PC-9 (cell line): ENCODE data around the gene SSB. TPM values are rescaled to one million over a fixed set of nuclear protein-coding genes. Genes with fewer than 3 reads are reported as not detected.
"Not testable (repeated sequence)": the region's sequence is repeated elsewhere in the genome, so short reads cannot be mapped to it uniquely, and the experiment has no call there.

Experiments
- BruUV-seq: library from RNA; stranded (reverse); fragments of 400-500 nt; replicated peaks from 2 replicates; lab custom pipeline; 2021; lab: Mats Ljungman, UMichigan
- CTCF ChIA-PET: fragments of 300-600 bp; sonication (Branson Sonifier 250); formaldehyde crosslinking; loops from one replicate; lab custom pipeline; 2022; ENCODE audit warnings: antibody characterized with exemption; lab: Charles Lee
- POLR2A ChIA-PET: fragments of 300-600 bp; sonication (Branson Sonifier 250); formaldehyde crosslinking; loops from one replicate; lab custom pipeline; 2022; ENCODE audit warnings: antibody characterized with exemption; ENCODE audit not compliant: unreplicated experiment; lab: Charles Lee
- DNase-seq, 2 experiments: peaks; one replicate each; pipeline versions ENCODE4 v3.0.0 to v3.0.0-alpha.2; 2015 to 2022; ENCODE audit warnings: mixed read lengths in 1 of 2
- H2AFZ ChIP-seq: fragments of 200-600 bp; sonication (generic); 2 replicates; pipeline ENCODE4 v1.8.1; 2017; ENCODE audit warnings: antibody characterized with exemption
- H3F3A ChIP-seq: fragments of 200-600 bp; sonication (generic); 2 replicates; pipeline ENCODE4 v1.8.1; 2017; ENCODE audit warnings: antibody characterized with exemption, mild to moderate bottlenecking, low read depth; ENCODE audit not compliant: insufficient read depth
- H3K27ac ChIP-seq: fragments of 200-600 bp; sonication (generic); 2 replicates; pipeline ENCODE4 v1.6.1; 2016; ENCODE audit warnings: mixed run types
- H3K27me3 ChIP-seq: fragments of 200-600 bp; sonication (generic); 2 replicates; pipeline ENCODE4 v1.6.1; 2016; ENCODE audit warnings: low read depth, mixed run types; ENCODE audit not compliant: insufficient read depth
- H3K36me3 ChIP-seq: fragments of 200-600 bp; sonication (generic); 2 replicates; pipeline ENCODE4 v1.6.1; 2016; ENCODE audit warnings: low read depth, mixed run types
- H3K4me1 ChIP-seq: fragments of 200-600 bp; sonication (generic); replicated peaks from 2 replicates; pipeline ENCODE4 v1.6.1; 2016; ENCODE audit warnings: mixed run types; ENCODE audit not compliant: insufficient read depth
- H3K4me2 ChIP-seq: fragments of 200-600 bp; sonication (generic); 2 replicates; pipeline ENCODE4 v1.6.1; 2017; ENCODE audit warnings: mixed run types
- H3K4me3 ChIP-seq: fragments of 200-600 bp; sonication (generic); 2 replicates; pipeline ENCODE4 v1.6.1; 2016; ENCODE audit warnings: mixed run types
- H3K79me2 ChIP-seq: fragments of 200-600 bp; sonication (generic); 2 replicates; pipeline ENCODE4 v1.6.1; 2017; ENCODE audit warnings: low read depth, mixed run types
- H3K9me2 ChIP-seq: fragments of 200-600 bp; sonication (generic); 2 replicates; pipeline ENCODE4 v1.8.1; 2017; ENCODE audit warnings: mild to moderate bottlenecking; ENCODE audit not compliant: insufficient read depth
- H3K9me3 ChIP-seq: fragments of 200-600 bp; sonication (generic); 2 replicates; pipeline ENCODE4 v1.8.1; 2016; ENCODE audit warnings: low read depth; ENCODE audit not compliant: insufficient read depth
- H4K20me1 ChIP-seq: fragments of 200-600 bp; sonication (generic); 2 replicates; pipeline ENCODE4 v1.8.1; 2017; ENCODE audit not compliant: insufficient read depth
- CTCF ChIP-seq: fragments of 200-600 bp; sonication (generic); conservative IDR thresholded peaks from 2 replicates; pipeline ENCODE4 v1.6.1; 2017; ENCODE audit warnings: mixed run types, antibody characterized with exemption, mild to moderate bottlenecking, moderate library complexity
- EZH2 ChIP-seq: fragments of 200-600 bp; sonication (generic); IDR thresholded peaks from 2 replicates; pipeline ENCODE4 v1.8.0; 2017; ENCODE audit warnings: antibody characterized with exemption, low read depth
- intact Hi-C: fragments of 100-400 bp; cut with micrococcal nuclease; formaldehyde crosslinking; loops from one replicate; pipeline ENCODE4 v1.10.0; 2022; ENCODE audit not compliant: unreplicated experiment
- total RNA-seq: library from RNA; stranded (reverse); gene quantifications from 2 replicates; pipeline ENCODE4 v1.2.3, GENCODE V29; 2021

The SSB gene
- total RNA-seq, 1 experiment from 2014 or later, result 71.3 TPM

- BruUV-seq, result no TSS peak
- ChIA-PET CTCF (no interaction called here), POLR2A (no interaction called here)
Observed at GRCh38 chr2:169853041-169853668, 54.5 kb downstream of the SSB start.

GRCh38 chr2:169855281-169856258 lies 56.9 kb downstream of the SSB start:
- intact Hi-C loops, H2AFZ ChIP-seq, H3K27me3 ChIP-seq, H3K4me2 ChIP-seq, H3K9me3 ChIP-seq, BruUV-seq, H3F3A ChIP-seq, H3K4me3 ChIP-seq, H3K9me2 ChIP-seq, POLR2A ChIA-PET, H3K79me2 ChIP-seq, H3K27ac ChIP-seq, DNase-seq, H4K20me1 ChIP-seq, H3K36me3 ChIP-seq, CTCF ChIA-PET, H3K4me1 ChIP-seq: not testable (repeated sequence)

More at GRCh38 chr2:169853041-169853668, 54.5 kb downstream of the SSB start:
- Histone ChIP-seq H3K79me2 (no peaks in the 10 kb centered on the region), H4K20me1 (no peaks in the 10 kb centered on the region), H3K9me2 (no peaks in the 10 kb centered on the region), H3K36me3 (no peaks in the 10 kb centered on the region), H3K27ac (no peak overlapping the region), H2AFZ (no peak overlapping the region), H3K4me3 (no peak overlapping the region), H3F3A (no peaks in the 10 kb centered on the region), H3K27me3 (no peaks in the 10 kb centered on the region), H3K9me3 (no peaks in the 10 kb centered on the region), H3K4me2 (no peak overlapping the region), H3K4me1 (no peaks in the 10 kb centered on the region)
- TF ChIP-seq EZH2 (no peak), CTCF (no peak)
- intact Hi-C loops, result no loop called here
- DNase-seq, result no peak

- intact Hi-C loops, result no loop called here
- BruUV-seq, result no TSS peak
- no peaks in the 10 kb centered on the region for H3K79me2 ChIP-seq
- H3K36me3 ChIP-seq, result no peaks in the 10 kb centered on the region
- H3K27ac ChIP-seq, result no peak overlapping the region
- TF ChIP-seq CTCF (no peak), EZH2 (no peak)
- no peaks in the 10 kb centered on the region for H4K20me1 ChIP-seq
- no peaks in the 10 kb centered on the region for H3K9me2 ChIP-seq
- H3K27me3 ChIP-seq, result no peaks in the 10 kb centered on the region
- H2AFZ ChIP-seq, result no peak overlapping the region
- no peaks in the 10 kb centered on the region for H3K9me3 ChIP-seq
- H3F3A ChIP-seq, result no peaks in the 10 kb centered on the region
- H3K4me2 ChIP-seq, result no peak overlapping the region
- no peak for DNase-seq
- H3K4me3 ChIP-seq, result no peak overlapping the region
- no peaks in the 10 kb centered on the region for H3K4me1 ChIP-seq
- ChIA-PET CTCF (no interaction called here), POLR2A (no interaction called here)
Observed at GRCh38 chr2:169859423-169859822, 60.8 kb downstream of the SSB start.
